Measurements from ENCODE around the gene TPCN1.

TPCN1 gene

GRCh38 chr12:113340061-113340460, 118.8 kb downstream of the TPCN1 start:
- no peaks in the 10 kb centered on the region for H3K36me3 ChIP-seq (ENCODE audit: low read depth)
- ATAC-seq (ENCODE audit: low read depth) = no peak
- no peaks in the 10 kb centered on the region for H3K27me3 ChIP-seq (ENCODE audit: insufficient read depth, poor library complexity, severe bottlenecking)
- no peak overlapping the region for H3K4me3 ChIP-seq (ENCODE audit: severe bottlenecking)
- TF ChIP-seq, protein P1, sequence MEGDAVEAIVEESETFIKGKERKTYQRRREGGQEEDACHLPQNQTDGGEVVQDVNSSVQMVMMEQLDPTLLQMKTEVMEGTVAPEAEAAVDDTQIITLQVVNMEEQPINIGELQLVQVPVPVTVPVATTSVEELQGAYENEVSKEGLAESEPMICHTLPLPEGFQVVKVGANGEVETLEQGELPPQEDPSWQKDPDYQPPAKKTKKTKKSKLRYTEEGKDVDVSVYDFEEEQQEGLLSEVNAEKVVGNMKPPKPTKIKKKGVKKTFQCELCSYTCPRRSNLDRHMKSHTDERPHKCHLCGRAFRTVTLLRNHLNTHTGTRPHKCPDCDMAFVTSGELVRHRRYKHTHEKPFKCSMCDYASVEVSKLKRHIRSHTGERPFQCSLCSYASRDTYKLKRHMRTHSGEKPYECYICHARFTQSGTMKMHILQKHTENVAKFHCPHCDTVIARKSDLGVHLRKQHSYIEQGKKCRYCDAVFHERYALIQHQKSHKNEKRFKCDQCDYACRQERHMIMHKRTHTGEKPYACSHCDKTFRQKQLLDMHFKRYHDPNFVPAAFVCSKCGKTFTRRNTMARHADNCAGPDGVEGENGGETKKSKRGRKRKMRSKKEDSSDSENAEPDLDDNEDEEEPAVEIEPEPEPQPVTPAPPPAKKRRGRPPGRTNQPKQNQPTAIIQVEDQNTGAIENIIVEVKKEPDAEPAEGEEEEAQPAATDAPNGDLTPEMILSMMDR (IDR thresholded peaks at IDR 0.05; ENCODE audit: poor library complexity, severe bottlenecking) = no peak
- H3K9me3 ChIP-seq (ENCODE audit: severe bottlenecking) = no peaks in the 10 kb centered on the region
- DNase-seq (ENCODE audit: low spot score) = no peak
- no peaks in the 10 kb centered on the region for H3K4me1 ChIP-seq (ENCODE audit: insufficient read depth, poor library complexity, severe bottlenecking)
- no peak overlapping the region for H3K27ac ChIP-seq (ENCODE audit: poor library complexity, severe bottlenecking)

DNA sequence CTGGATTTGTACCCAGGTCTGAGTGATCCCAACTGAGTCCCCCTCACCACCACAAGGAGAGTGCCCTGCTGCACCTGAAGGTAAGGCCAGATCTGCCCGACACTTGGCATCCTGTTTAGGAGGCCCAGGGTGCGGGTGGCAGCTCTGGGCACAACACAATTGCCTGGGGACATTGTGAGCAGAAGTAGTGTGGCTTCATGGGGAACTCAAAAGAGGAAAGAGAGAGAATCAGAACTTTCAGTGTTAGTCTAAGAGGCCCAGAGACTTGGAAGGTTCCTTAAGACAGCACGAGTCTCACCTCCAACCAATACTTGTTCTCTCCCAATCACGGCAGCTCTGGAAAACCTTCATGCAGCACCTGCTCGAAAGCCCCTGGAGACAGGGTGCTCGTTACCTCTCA, 120.3 kb downstream of the TPCN1 start:
- H3K36me3 ChIP-seq (ENCODE audit: low read depth) = no peaks in the 10 kb centered on the region
- no peaks in the 10 kb centered on the region for H3K4me1 ChIP-seq (ENCODE audit: insufficient read depth, poor library complexity, severe bottlenecking)
- H3K27ac ChIP-seq (ENCODE audit: poor library complexity, severe bottlenecking) = no peak overlapping the region
- H3K27me3 ChIP-seq (ENCODE audit: insufficient read depth, poor library complexity, severe bottlenecking) = no peaks in the 10 kb centered on the region
- DNase-seq (ENCODE audit: low spot score) (no peak), ATAC-seq (ENCODE audit: low read depth) (no peak)
- no peaks in the 10 kb centered on the region for H3K9me3 ChIP-seq (ENCODE audit: severe bottlenecking)
- H3K4me3 ChIP-seq (ENCODE audit: severe bottlenecking) = no peak overlapping the region
- TF ChIP-seq, protein P1 (IDR thresholded peaks at IDR 0.05; ENCODE audit: poor library complexity, severe bottlenecking) = no peak

DNA sequence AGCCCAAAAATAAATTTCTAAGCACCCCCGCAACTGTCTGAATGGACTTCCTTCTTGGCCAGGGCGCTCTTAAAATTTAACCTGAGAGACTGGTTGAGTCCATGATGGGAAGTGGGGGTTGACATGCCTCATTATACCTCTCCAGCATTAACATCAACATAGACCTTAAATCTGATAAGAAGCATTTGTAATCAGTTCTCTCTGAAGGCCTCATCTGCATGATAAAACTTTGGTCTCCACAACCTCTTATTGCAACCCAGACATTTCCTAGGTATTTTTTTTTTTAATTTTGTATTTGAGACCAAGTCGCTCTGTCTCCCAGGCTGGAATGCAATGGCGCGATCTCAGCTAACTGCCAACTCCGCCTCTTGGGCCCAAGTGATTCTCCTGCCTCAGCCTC, 124.1 kb downstream of the TPCN1 start:
- ATAC-seq (ENCODE audit: low read depth) = no peak
- H3K9me3 ChIP-seq (ENCODE audit: severe bottlenecking) = no peaks in the 10 kb centered on the region
- DNase-seq (ENCODE audit: low spot score) = no peak
- H3K4me1 ChIP-seq (ENCODE audit: insufficient read depth, poor library complexity, severe bottlenecking) = no peaks in the 10 kb centered on the region
- H3K36me3 ChIP-seq (ENCODE audit: low read depth) = no peaks in the 10 kb centered on the region
- no peaks in the 10 kb centered on the region for H3K27me3 ChIP-seq (ENCODE audit: insufficient read depth, poor library complexity, severe bottlenecking)
- TF ChIP-seq, protein P1 (IDR thresholded peaks at IDR 0.05; ENCODE audit: poor library complexity, severe bottlenecking) = no peak
- H3K27ac ChIP-seq (ENCODE audit: poor library complexity, severe bottlenecking) = no peak overlapping the region
- H3K4me3 ChIP-seq (ENCODE audit: severe bottlenecking) = no peak overlapping the region

- Histone ChIP-seq H3K36me3 (ENCODE audit: low read depth) (no peaks in the 10 kb centered on the region), H3K9me3 (ENCODE audit: severe bottlenecking) (no peaks in the 10 kb centered on the region), H3K27ac (ENCODE audit: poor library complexity, severe bottlenecking) (no peak overlapping the region), H3K4me3 (ENCODE audit: severe bottlenecking) (no peak overlapping the region), H3K27me3 (ENCODE audit: insufficient read depth, poor library complexity, severe bottlenecking) (no peaks in the 10 kb centered on the region), H3K4me1 (ENCODE audit: insufficient read depth, poor library complexity, severe bottlenecking) (no peaks in the 10 kb centered on the region)
- TF ChIP-seq, protein P1 (IDR thresholded peaks at IDR 0.05; ENCODE audit: poor library complexity, severe bottlenecking) = no peak
- DNase-seq (ENCODE audit: low spot score) = no peak
- ATAC-seq (ENCODE audit: low read depth) = no peak
Measured at GRCh38 chr12:113346353-113346752, 125.1 kb downstream of the TPCN1 start.

- Histone ChIP-seq H3K4me1 (ENCODE audit: insufficient read depth, poor library complexity, severe bottlenecking) (no peaks in the 10 kb centered on the region), H3K4me3 (ENCODE audit: severe bottlenecking) (no peak overlapping the region), H3K9me3 (ENCODE audit: severe bottlenecking) (no peaks in the 10 kb centered on the region), H3K27me3 (ENCODE audit: insufficient read depth, poor library complexity, severe bottlenecking) (no peaks in the 10 kb centered on the region), H3K36me3 (ENCODE audit: low read depth) (no peaks in the 10 kb centered on the region), H3K27ac (ENCODE audit: poor library complexity, severe bottlenecking) (no peak overlapping the region)
- DNase-seq (ENCODE audit: low spot score) = no peak
- TF ChIP-seq, protein P1 (IDR thresholded peaks at IDR 0.05; ENCODE audit: poor library complexity, severe bottlenecking) = no peak
- no peak; the same call in 2 of the 3 replicates for ATAC-seq (ENCODE audit: low read depth)
Measured at GRCh38 chr12:113347107-113347506, 125.8 kb downstream of the TPCN1 start.

Measured in RWPE2 (cell line).